Measurements from ENCODE around the gene TMEM179. TPM values are rescaled to one million over a fixed set of nuclear protein-coding genes. Genes with fewer than 3 reads are reported as not detected.

TMEM179 gene
- total and polyA plus RNA-seq, 2 of the 13 experiments (the other 11 are each of a cell fraction or from before 2014, with no cell fraction given): not detected

DNA sequence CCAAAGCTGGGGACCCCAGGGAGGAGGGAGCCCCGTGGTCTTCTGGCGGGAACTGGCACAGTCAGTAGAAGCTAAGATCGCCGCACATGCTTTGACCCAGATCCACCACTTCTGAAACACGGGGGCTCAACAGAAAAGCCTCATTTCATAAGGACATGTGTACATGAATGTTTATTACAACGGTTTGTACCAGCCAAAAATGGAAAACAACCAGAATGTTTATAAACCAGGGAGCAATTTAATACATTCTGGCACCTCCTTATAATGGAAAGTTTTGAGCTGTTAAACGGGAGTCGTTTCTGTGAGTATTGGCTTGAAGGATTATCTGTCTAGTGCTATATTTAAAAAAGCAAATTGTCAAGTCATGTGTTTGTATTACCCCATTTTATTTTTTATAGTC lies 7.3 kb upstream of the TMEM179 start:
- intact Hi-C loops (cut with micrococcal nuclease; ENCODE audit: unreplicated experiment) (no loop called here), in situ Hi-C loops (cut with HindIII; ENCODE audit: extremely low pct_ligation_motif_present, low pct_unique_long_range_greater_than_20kb) (no loop called here)
- H3K4me2 ChIP-seq (ENCODE audit: low read depth, low read length): no peak overlapping the region
- peaks cover 0 to 19% of the 10 kb centered on the region in 2 experiments; a peak in 3 of 5 replicates for H3K27me3 ChIP-seq (ENCODE audit: control insufficient read depth in 1 of 2, insufficient read depth in 2 of 2, low read length in 2 of 2)
- no peak overlapping the region for H3K9ac ChIP-seq (ENCODE audit: insufficient read depth, low read depth, low read length)
- H3K4me3 ChIP-seq (replicated peaks in 1 of 3; ENCODE audit: insufficient read depth in 1 of 3, low read depth in 2 of 3, low read length in 3 of 3): no peak overlapping the region
- no peak for DNase-seq (ENCODE audit: low spot score)
- FAIRE-seq: no peak
- H2AFZ ChIP-seq (ENCODE audit: low read length): no peak overlapping the region
- no peaks in the 10 kb centered on the region for H3K9me3 ChIP-seq (ENCODE audit: low read length)
- POLR2A ChIA-PET: no interaction called here
- no peak overlapping the region for H3K27ac ChIP-seq (ENCODE audit: extremely low read length, insufficient read depth, low read length)
- no peaks in the 10 kb centered on the region for H3K4me1 ChIP-seq (ENCODE audit: insufficient read depth, low read length)
- CTCF ChIA-PET (ENCODE audit: low intra/inter-chr PET ratio, low total read pairs): no interaction called here
- TF ChIP-seq CHD4 (IDR thresholded peaks at IDR 0.05; ENCODE audit: borderline replicate concordance, low read length) (no peak), ZNF75D (CRISPR knock-in tag; IDR thresholded peaks at IDR 0.05; ENCODE audit: borderline replicate concordance) (no peak), ZNF577 (CRISPR knock-in tag; IDR thresholded peaks at IDR 0.05; ENCODE audit: borderline replicate concordance, low read depth) (no peak), ARNT (IDR thresholded peaks at IDR 0.05) (no peak), NFE2 (CRISPR knock-in tag; IDR thresholded peaks at IDR 0.05) (no peak), ZNF34 (CRISPR knock-in tag; IDR thresholded peaks at IDR 0.05; ENCODE audit: borderline replicate concordance) (no peak), ZNF644 (CRISPR knock-in tag; IDR thresholded peaks at IDR 0.05; ENCODE audit: low read depth) (no peak), ZNF782 (CRISPR knock-in tag; IDR thresholded peaks at IDR 0.05; ENCODE audit: borderline replicate concordance) (no peak), ZNF543 (CRISPR knock-in tag; IDR thresholded peaks at IDR 0.05) (no peak), ZNF354B (CRISPR knock-in tag; IDR thresholded peaks at IDR 0.05) (no peak), ZSCAN21 (CRISPR knock-in tag; IDR thresholded peaks at IDR 0.05; ENCODE audit: borderline replicate concordance) (no peak), ZNF563 (CRISPR knock-in tag; IDR thresholded peaks at IDR 0.05) (no peak), ZNF326 (CRISPR knock-in tag; IDR thresholded peaks at IDR 0.05; ENCODE audit: borderline replicate concordance) (no peak), ZKSCAN5 (CRISPR knock-in tag; IDR thresholded peaks at IDR 0.05) (no peak), ZNF224 (CRISPR knock-in tag; IDR thresholded peaks at IDR 0.05) (no peak)
- TF ChIP-seq, protein P1, sequence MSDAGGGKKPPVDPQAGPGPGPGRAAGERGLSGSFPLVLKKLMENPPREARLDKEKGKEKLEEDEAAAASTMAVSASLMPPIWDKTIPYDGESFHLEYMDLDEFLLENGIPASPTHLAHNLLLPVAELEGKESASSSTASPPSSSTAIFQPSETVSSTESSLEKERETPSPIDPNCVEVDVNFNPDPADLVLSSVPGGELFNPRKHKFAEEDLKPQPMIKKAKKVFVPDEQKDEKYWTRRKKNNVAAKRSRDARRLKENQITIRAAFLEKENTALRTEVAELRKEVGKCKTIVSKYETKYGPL (CRISPR knock-in tag; IDR thresholded peaks at IDR 0.05): no peak
- TF ChIP-seq, protein P2, sequence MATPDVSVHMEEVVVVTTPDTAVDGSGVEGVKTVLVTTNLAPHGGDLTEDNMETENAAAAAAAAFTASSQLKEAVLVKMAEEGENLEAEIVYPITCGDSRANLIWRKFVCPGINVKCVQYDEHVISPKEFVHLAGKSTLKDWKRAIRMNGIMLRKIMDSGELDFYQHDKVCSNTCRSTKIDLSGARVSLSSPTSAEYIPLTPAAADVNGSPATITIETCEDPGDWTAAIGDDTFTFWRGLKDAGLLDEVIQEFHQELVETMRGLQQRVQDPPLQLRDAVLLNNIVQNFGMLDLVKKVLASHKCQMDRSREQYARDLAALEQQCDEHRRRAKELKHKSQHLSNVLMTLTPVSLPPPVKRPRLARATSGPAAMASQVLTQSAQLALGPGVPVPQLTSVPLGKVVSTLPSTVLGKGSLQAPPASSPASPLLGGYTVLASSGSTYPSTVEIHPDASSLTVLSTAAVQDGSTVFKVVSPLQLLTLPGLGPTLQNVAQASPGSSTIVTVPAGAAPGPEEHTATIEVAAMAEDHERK (CRISPR knock-in tag; IDR thresholded peaks at IDR 0.05; ENCODE audit: low read depth): no peak
- TF ChIP-seq, protein P3, sequence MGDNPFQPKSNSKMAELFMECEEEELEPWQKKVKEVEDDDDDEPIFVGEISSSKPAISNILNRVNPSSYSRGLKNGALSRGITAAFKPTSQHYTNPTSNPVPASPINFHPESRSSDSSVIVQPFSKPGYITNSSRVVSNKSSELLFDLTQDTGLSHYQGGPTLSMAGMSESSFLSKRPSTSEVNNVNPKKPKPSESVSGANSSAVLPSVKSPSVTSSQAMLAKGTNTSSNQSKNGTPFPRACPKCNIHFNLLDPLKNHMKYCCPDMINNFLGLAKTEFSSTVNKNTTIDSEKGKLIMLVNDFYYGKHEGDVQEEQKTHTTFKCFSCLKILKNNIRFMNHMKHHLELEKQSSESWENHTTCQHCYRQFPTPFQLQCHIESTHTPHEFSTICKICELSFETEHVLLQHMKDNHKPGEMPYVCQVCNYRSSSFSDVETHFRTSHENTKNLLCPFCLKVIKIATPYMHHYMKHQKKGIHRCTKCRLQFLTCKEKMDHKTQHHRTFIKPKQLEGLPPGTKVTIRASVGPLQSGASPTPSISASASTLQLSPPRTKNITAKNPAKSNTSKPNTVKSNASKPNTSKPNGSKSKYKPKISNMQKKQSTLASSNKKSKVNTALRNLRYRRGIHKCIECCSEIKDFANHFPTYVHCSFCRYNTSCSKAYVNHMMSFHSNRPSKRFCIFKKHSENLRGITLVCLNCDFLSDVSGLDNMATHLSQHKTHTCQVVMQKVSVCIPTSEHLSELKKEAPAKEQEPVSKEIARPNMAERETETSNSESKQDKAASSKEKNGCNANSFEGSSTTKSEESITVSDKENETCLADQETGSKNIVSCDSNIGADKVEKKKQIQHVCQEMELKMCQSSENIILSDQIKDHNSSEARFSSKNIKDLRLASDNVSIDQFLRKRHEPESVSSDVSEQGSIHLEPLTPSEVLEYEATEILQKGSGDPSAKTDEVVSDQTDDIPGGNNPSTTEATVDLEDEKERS (CRISPR knock-in tag; IDR thresholded peaks at IDR 0.05): no peak
- TF ChIP-seq, protein P4, sequence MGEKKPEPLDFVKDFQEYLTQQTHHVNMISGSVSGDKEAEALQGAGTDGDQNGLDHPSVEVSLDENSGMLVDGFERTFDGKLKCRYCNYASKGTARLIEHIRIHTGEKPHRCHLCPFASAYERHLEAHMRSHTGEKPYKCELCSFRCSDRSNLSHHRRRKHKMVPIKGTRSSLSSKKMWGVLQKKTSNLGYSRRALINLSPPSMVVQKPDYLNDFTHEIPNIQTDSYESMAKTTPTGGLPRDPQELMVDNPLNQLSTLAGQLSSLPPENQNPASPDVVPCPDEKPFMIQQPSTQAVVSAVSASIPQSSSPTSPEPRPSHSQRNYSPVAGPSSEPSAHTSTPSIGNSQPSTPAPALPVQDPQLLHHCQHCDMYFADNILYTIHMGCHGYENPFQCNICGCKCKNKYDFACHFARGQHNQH (CRISPR knock-in tag; IDR thresholded peaks at IDR 0.05): no peak
- BruUV-seq (replicated peaks): no TSS peak
- 0% methylated on average over 4 of the region's 8 CpGs for WGBS (ENCODE audit: low lambda C conversion rate)
- no peaks in the 10 kb centered on the region for H3K79me2 ChIP-seq (ENCODE audit: insufficient read depth, low read length)
- H4K20me1 ChIP-seq (ENCODE audit: insufficient read depth, low read length): no peaks in the 10 kb centered on the region
- H3K36me3 ChIP-seq (replicated peaks in 1 of 2; ENCODE audit: control insufficient read depth in 1 of 2, insufficient read depth in 2 of 2, low read length in 2 of 2): no peaks in the 10 kb centered on the region
- ATAC-seq: no peak

All from HepG2 (cell line).